NCI-H2227 treated with DMSO at 0.1 percent for 48 hours (cell line): ENCODE results near the gene TRANK1.

Source experiments
- DNase-seq: peaks from one replicate; lab custom pipeline; 2025; lab: John Stamatoyannopoulos, UW

The TRANK1 gene

DNA sequence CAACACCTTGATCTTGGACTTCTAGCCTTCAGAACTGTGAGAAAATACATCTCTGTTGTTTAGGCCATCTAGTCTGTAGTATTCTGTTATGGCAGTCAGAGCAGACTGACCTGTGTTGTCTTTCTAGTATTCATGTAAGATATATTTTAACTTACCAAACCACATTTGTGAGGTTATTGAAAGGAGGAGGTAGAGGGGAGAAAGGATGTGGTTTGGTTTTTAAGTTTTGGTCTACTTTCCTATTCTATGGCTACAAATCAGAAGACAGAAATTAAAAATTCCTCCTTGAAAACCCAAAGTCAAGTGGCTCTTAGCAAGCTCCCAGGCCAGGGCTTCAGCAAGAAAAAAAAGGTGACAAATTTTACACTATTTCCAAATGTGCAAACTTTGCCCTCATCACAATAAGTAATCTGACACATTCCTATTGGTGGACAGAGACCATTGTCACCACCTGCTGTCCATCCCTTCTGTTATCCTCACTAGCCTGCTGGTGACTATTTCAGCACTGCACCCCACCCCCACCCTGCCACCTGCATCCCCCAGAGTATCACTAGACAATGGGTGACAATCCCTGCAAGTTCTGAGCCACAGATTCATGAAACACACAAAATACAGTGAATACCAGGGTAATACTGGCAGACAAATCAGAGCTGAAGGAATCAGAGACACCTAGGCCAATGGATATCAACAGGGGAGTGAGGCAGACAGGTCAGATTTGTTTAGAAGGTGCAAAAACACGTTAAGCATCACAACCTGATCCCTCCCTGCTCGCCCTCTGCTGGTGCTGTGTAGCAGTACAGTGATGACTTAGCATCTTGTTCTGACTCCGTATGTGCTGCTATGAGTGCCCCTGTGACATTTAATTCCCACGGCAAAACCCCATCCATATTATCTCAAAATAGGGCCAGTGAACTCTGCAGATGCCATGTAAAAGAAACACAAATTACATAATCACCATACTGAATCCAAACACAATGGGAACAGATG, 101.5 kb downstream of the TRANK1 start:
- no peak for DNase-seq

GRCh38 chr3:36842275-36842674, 102.6 kb downstream of the TRANK1 start:
- no peak for DNase-seq

DNA sequence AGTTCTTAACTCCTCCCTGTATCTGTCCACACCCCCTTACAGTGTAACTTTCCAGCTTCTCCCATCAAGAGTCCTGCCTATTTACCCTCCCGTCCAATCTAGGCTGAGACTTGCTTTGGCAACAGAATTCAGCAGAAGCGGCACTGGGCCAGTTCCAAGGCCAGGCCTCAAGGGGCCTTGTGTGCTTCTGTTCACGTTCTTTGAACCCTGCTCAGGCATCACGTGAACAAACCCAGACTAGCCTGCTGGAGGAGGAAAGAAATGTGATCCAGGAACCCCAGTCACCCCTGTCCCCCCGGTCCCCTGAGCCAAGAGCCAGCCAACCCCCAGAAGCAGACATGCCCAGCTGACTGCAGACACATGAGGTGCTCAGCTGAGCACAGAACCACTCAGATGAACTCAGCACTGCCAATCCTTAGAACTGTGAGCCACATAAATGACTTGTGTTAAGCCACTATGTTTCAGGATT, 104.4 kb downstream of the TRANK1 start:
- no peak for DNase-seq

DNA sequence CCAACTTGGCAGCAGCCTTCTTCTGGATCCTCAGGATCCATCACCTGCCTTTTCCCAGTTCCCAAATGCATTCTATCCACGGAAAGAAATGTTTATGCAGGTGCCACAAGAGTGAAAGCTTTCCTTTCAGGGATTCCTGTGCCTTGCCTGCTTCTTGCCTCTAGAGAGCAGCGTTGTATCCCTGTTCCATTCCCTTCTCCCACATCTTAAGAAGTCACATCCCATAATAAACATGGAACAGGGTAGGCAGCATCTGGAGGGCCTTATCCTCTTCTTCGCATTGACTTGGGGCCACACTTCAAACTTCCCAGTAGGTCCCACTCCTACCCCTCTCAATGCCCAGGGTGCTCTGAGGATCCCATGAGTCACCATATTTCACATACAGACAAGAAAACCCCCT, 107.8 kb downstream of the TRANK1 start:
- no peak for DNase-seq

DNA sequence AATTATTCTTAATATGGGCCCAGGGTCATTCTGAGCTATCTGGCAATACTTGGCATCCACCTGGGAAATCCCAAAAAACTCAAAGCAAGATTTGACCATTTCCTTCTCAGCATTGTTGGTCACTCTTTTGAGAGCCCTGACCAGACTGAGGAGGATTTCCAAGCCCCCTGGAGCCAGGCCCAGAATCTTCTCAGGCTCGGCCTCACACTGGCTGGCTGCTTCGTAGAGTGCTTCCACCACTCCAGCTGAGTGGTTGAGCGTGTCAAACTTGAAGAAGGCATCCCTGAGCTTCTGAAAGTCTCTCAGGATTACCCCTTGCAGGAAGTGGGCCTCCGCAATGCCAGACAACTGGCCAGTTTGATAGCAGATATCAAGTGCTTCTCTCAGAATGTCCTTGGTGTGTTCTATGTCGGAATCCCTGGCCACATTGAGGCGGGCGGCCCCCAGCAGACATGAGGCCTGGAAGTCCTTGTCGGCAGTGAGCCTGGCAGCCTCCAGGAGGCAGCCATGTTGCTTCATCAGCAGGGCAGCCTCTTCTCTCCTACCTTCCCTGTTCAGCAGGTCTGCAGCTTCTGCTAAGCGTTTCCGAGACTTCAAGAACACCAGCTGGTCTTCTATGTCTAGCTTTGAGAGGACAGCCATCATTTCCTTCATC, 111.6 kb downstream of the TRANK1 start:
- no peak for DNase-seq

DNA sequence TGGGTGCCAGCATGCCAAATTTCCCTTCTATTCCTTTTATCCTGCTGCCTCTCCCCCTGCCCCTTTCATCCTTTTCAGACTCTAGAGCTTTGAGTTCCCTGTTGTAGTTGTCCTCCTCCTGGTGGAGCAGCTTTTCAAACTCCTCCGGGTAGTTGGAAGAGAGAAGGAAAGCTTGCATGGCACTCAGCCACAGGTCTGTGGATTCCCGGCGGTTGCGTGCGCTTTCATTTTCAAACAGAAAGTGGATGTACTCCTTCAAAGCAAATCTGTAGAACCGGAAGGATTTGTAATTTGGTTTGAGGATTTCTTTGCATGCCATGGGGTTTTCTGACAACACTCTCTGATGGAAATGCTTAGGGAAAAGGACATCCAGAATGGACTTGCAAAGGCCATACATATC, 112.4 kb downstream of the TRANK1 start:
- DNase-seq: no peak

DNA sequence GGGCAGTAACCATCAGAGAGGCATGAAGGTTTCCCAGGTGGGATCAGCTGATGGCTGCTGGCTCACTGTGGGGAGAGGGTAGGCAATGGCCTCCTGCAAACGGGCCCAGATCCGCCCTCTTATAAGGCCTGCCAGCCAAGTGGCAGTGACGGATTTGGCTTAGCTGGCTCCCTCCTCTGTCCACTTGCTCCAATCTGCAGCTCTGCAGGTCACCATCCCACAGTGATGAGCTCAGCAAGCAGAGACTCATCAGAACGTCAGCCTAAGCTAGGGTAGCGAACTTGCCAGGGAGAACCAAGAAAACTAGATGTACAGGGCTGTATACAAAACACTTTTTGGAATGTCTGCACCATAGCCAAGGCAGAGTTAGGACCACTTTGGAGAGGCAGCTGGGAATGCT, 117.7 kb downstream of the TRANK1 start:
- no peak for DNase-seq

GRCh38 chr3:36826240-36826639, 118.6 kb downstream of the TRANK1 start:
- DNase-seq: no peak

- no peak for DNase-seq
Observed at GRCh38 chr3:36824443-36824842, 120.4 kb downstream of the TRANK1 start.

- DNase-seq: no peak
Observed at GRCh38 chr3:36823806-36824205, 121.0 kb downstream of the TRANK1 start.

DNA sequence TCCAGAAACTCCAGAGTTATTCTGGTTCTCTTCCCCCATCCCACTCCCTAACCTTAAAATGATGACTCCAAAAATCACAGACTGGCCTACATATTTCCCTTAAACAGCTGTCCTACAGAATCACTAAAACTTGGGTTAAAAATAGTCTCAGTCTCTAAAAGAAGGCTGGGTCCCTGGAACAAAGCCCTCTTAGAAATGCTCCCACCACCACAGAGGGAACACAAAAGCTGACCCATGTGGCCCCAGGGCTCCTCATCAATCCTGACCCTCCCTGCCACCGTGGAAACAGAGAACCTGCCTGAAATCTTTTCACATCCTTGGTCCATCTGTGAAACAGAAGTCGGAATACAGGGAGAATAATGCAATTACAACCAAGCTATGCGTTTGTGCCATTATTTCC, 124.8 kb downstream of the TRANK1 start:
- DNase-seq: no peak

GRCh38 chr3:36817806-36818533, 126.9 kb downstream of the TRANK1 start:
- no peak for DNase-seq

DNA sequence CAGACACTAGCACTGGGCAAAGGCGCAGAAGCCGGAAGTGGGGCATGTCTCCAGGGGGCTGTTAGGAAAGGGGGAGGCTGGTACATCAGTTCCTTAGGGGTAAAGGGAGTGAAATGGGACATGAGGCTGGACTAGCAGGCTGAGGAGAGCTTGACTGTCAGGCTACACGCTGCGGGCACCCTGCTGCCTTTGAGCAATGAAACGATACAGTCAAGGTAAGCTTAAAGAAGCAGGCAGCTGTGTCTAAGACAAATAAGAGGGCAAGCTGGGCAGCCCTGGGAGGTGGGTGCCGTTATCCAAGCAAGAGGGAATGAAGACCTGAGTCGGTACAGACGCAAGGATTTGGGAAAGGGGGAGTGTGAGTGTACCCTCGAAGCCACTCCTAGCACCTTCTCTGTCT, 129.5 kb downstream of the TRANK1 start:
- no peak for DNase-seq

DNA sequence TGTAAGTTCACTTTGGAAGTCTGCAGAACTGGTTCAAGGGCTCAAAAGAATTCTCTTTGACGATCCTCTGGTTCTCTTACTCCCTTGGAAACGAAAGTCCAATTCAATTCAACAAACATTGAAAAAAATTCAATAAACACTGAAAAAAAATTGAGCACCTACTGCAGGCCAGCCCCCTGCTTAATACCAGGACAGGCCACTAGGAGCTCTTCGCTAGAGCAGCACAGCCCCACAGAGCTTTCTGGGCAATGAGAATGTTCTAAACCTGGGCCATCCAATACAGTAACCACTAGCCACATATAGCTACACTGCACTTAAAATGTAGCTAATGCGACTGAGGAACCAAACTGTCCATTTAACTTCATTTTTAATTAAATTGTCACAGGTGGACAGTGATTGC, 130.1 kb downstream of the TRANK1 start:
- DNase-seq: no peak

GRCh38 chr3:36814066-36814717, 130.7 kb downstream of the TRANK1 start:
- DNase-seq: no peak

DNA sequence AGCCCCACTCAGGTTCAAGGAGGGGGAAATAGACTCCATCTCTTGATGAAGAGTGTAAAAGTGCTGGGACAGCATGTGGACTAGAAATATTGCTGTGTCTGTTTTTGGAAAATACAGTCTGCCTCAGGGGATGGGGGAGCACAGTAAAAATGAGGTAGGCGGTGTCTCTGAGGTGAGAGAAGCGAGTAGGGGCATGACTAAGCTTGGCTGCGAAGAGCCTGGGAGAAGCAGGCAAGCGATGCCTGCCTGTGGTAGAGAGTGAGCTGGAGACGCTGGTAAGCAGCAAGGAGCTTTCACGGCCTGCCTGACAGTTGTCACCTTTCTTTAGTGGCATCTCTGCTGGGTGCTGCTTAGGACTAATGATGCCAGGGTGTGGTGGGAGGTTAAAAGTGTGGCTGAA, 131.5 kb downstream of the TRANK1 start:
- no peak for DNase-seq

- DNase-seq: no peak
Observed at GRCh38 chr3:36812240-36812639, 132.6 kb downstream of the TRANK1 start.

- DNase-seq: no peak
Observed at GRCh38 chr3:36811768-36812167, 133.1 kb downstream of the TRANK1 start.

DNA sequence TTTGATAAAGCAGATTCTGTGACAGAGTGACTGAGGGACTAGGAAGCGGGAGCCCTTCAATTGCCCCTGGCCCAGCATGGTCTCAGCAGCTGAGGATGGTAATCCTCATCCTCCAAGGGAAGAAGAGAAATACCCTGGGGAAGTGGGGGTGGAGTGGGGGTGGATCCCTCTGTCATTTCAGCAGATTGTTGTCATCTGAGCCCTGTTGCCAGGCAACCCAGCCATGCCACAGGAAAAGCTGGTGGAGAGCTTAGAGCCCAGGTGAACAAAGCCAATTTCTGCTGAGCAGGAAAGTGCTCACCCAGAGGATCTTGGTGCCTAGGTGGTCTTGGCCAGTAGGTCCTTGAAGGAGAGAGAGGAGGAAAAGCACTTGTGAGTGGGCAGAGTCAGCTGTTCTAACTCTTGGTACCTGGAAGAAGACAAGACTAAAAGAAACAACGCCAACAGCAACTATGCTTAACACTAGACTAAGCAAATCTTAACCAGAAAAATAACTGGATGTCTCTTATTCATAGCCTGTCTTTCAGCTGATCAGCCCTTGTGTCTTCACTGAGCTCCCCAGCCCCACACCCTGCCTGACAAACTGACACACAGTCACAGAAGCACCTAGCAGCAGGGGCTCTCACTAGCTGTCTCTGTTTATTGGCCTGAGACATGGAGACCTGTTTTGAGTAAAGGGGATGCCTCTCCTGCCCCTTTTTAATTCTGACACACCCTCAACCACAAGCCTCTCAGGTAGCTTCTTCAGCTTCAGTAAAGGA, 140.4 kb downstream of the TRANK1 start:
- no peak for DNase-seq

DNA sequence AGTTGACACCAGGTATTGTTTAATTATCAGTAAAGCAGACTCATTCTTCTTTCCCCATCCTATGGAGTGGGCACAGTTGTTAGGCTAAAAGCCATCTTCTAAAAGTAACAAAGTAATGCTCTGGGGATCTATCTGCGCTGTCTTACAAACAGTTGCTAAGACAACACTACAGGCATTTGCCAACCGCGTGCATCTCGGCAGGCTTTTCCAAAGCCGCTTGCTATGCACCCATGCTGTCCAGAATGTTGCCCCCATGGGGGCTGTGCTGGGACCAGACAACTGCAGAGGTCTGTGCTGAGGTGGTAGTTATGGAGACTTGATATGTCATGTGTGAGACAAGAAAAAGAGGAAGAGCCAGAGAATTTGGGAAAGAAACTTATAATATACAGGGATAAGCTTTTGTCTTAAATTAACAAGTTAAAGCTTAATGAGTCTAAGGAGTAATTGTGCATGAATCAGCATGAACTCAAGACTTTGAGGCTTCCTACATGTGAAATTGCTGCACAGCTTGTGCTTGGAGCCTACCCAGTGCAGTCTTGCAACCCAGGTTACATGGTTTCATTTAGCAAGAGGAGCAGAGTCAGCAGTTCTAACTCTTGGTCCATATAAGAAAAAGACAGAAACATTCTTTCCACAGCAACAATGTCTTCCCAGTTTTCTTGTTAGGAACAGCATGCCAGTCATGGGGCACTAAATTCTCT, 141.6 kb downstream of the TRANK1 start:
- DNase-seq: no peak
